Panc1 (cell line): ENCODE data around the gene SLC66A3.

Experiments used
- POLR2AphosphoS5 ChIP-seq: IDR thresholded peaks from 2 replicates; pipeline ENCODE4 v1.6.1; 2012; ENCODE audit warnings: mild to moderate bottlenecking, low read depth, low read length, moderate library complexity
- SIN3A ChIP-seq: IDR thresholded peaks from 2 replicates; pipeline ENCODE4 v1.6.1; 2012; ENCODE audit warnings: low read depth, mild to moderate bottlenecking, low read length, moderate library complexity, borderline replicate concordance; ENCODE audit not compliant: insufficient read depth
- TCF7L2 ChIP-seq: IDR thresholded peaks from 2 replicates; pipeline ENCODE4 v1.6.1; 2011; ENCODE audit warnings: mild to moderate bottlenecking, low read depth, low read length, inconsistent platforms
- TF ChIP-seq, protein P1 (sequence below): fragments of 450-650 bp; IDR thresholded peaks from 2 replicates; pipeline ENCODE4 v1.5.1; 2017; ENCODE audit warnings: mild to moderate bottlenecking
- TF ChIP-seq, protein P2 (sequence below), 2 experiments: IDR thresholded peaks; 2 replicates each; pipeline ENCODE4 v1.6.1; 2011 to 2012; ENCODE audit warnings: low read depth in 2 of 2, control low read depth in 1 of 2, low read length in 1 of 2, mild to moderate bottlenecking in 1 of 2, moderate library complexity in 1 of 2; ENCODE audit not compliant: insufficient read depth in 1 of 2

DNA sequence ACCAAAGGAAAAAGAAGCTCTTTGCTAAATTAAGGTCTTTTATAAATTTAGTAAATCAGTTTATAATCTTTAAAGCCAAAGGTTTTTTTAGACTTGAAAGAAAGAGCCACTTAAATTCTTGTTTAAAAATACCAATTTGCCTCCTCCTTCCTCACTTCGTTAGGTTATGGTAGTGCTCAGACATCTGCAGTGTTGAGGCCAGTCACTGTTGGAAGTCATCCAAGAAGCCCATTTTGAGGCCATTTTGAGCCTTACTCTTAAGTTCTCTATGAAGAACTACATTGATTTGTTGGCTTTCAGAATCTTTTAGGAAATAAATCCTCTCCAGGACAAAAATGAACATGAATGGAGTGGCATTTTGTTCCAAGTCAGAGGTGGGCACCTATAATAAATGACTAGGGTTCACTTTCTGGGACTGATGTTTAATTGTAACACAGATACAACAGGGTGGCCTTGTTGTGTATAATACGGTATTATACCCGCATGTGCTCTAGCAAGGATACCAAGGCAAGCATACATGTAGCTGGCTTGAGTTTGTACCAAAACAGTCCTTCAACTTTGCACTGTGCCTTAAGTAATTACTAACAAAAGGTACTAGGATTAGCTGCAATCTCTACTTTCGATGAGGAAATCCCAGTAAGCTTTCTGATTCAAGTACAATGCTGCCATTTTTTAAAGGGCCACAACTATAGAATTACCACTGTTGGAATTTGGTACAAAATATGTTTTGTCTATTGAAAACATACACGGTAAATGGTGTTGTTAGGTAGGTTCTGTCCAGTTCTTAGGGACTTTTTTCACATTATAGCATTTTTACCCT lies 22.8 kb downstream of the SLC66A3 start:
- TF ChIP-seq, protein P1, sequence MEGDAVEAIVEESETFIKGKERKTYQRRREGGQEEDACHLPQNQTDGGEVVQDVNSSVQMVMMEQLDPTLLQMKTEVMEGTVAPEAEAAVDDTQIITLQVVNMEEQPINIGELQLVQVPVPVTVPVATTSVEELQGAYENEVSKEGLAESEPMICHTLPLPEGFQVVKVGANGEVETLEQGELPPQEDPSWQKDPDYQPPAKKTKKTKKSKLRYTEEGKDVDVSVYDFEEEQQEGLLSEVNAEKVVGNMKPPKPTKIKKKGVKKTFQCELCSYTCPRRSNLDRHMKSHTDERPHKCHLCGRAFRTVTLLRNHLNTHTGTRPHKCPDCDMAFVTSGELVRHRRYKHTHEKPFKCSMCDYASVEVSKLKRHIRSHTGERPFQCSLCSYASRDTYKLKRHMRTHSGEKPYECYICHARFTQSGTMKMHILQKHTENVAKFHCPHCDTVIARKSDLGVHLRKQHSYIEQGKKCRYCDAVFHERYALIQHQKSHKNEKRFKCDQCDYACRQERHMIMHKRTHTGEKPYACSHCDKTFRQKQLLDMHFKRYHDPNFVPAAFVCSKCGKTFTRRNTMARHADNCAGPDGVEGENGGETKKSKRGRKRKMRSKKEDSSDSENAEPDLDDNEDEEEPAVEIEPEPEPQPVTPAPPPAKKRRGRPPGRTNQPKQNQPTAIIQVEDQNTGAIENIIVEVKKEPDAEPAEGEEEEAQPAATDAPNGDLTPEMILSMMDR: no peak
- TF ChIP-seq, protein P2, sequence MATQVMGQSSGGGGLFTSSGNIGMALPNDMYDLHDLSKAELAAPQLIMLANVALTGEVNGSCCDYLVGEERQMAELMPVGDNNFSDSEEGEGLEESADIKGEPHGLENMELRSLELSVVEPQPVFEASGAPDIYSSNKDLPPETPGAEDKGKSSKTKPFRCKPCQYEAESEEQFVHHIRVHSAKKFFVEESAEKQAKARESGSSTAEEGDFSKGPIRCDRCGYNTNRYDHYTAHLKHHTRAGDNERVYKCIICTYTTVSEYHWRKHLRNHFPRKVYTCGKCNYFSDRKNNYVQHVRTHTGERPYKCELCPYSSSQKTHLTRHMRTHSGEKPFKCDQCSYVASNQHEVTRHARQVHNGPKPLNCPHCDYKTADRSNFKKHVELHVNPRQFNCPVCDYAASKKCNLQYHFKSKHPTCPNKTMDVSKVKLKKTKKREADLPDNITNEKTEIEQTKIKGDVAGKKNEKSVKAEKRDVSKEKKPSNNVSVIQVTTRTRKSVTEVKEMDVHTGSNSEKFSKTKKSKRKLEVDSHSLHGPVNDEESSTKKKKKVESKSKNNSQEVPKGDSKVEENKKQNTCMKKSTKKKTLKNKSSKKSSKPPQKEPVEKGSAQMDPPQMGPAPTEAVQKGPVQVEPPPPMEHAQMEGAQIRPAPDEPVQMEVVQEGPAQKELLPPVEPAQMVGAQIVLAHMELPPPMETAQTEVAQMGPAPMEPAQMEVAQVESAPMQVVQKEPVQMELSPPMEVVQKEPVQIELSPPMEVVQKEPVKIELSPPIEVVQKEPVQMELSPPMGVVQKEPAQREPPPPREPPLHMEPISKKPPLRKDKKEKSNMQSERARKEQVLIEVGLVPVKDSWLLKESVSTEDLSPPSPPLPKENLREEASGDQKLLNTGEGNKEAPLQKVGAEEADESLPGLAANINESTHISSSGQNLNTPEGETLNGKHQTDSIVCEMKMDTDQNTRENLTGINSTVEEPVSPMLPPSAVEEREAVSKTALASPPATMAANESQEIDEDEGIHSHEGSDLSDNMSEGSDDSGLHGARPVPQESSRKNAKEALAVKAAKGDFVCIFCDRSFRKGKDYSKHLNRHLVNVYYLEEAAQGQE (IDR thresholded peaks at IDR 0.05; ENCODE audit: insufficient read depth in 1 of 2, low read depth in 2 of 2, low read length in 1 of 2): no peak
- TF ChIP-seq POLR2AphosphoS5 (no peak), SIN3A (no peak), TCF7L2 (no peak)
